ENCODE data around the gene FREM2. TPM values are rescaled to one million over a fixed set of nuclear protein-coding genes. Genes with fewer than 3 reads are reported as not detected.

The FREM2 gene
- total and polyA plus RNA-seq, 2 of the 13 experiments (the other 11 are each of a cell fraction or from before 2014, with no cell fraction given): not detected

GRCh38 chr13:38850868-38851626 lies 164.2 kb downstream of the FREM2 start:
- Histone ChIP-seq H3K27ac (ENCODE audit: extremely low read length, insufficient read depth, low read length) (no peak overlapping the region), H3K27me3 (ENCODE audit: control insufficient read depth in 1 of 2, insufficient read depth in 2 of 2, low read length in 2 of 2) (no peaks in the 10 kb centered on the region), H3K9ac (ENCODE audit: insufficient read depth, low read depth, low read length) (no peak overlapping the region), H3K36me3 (replicated peaks in 1 of 2; ENCODE audit: control insufficient read depth in 1 of 2, insufficient read depth in 2 of 2, low read length in 2 of 2) (no peaks in the 10 kb centered on the region), H3K4me1 (ENCODE audit: insufficient read depth, low read length) (no peaks in the 10 kb centered on the region), H3K4me3 (replicated peaks in 1 of 3; ENCODE audit: insufficient read depth in 1 of 3, low read depth in 2 of 3, low read length in 3 of 3) (no peak overlapping the region), H3K4me2 (ENCODE audit: low read depth, low read length) (no peak overlapping the region), H3K79me2 (ENCODE audit: insufficient read depth, low read length) (no peaks in the 10 kb centered on the region), H3K9me3 (ENCODE audit: low read length) (no peaks in the 10 kb centered on the region), H2AFZ (ENCODE audit: low read length) (no peak overlapping the region), H4K20me1 (ENCODE audit: insufficient read depth, low read length) (no peaks in the 10 kb centered on the region)
- DNase-seq (ENCODE audit: low spot score): no peak
- intact Hi-C loops (cut with micrococcal nuclease; ENCODE audit: unreplicated experiment) (no loop called here), in situ Hi-C loops (cut with HindIII; ENCODE audit: extremely low pct_ligation_motif_present, low pct_unique_long_range_greater_than_20kb) (no loop called here)
- no TSS peak for BruUV-seq (replicated peaks)
- POLR2A ChIA-PET: no interaction called here
- no peak for ATAC-seq
- FAIRE-seq: no peak
- WGBS (ENCODE audit: low lambda C conversion rate): 35% methylated on average over 5 of the region's 5 CpGs
- CTCF ChIA-PET (ENCODE audit: low intra/inter-chr PET ratio, low total read pairs): no interaction called here
- TF ChIP-seq XRCC5 (optimal IDR thresholded peaks at IDR 0.05; ENCODE audit: low read length) (no peak), KLF6 (CRISPR knock-in tag; IDR thresholded peaks at IDR 0.05) (no peak), NKX3-1 (CRISPR knock-in tag; IDR thresholded peaks at IDR 0.05) (no peak), MATR3 (CRISPR knock-in tag; IDR thresholded peaks at IDR 0.05) (no peak), ZNF180 (CRISPR knock-in tag; IDR thresholded peaks at IDR 0.05; ENCODE audit: borderline replicate concordance, low read depth) (no peak), ZNF230 (CRISPR knock-in tag; IDR thresholded peaks at IDR 0.05) (no peak), ZNF503 (CRISPR knock-in tag; IDR thresholded peaks at IDR 0.05) (no peak), ZNF562 (CRISPR knock-in tag; IDR thresholded peaks at IDR 0.05; ENCODE audit: borderline replicate concordance) (no peak), GTF2F1 (IDR thresholded peaks at IDR 0.05; ENCODE audit: low read length) (no peak), ZNF530 (CRISPR knock-in tag; IDR thresholded peaks at IDR 0.05; ENCODE audit: low read depth) (no peak), UBTF (CRISPR knock-in tag; IDR thresholded peaks at IDR 0.05) (no peak), ZNF749 (CRISPR knock-in tag; IDR thresholded peaks at IDR 0.05; ENCODE audit: borderline replicate concordance) (no peak), JUN (CRISPR knock-in tag; IDR thresholded peaks at IDR 0.05) (no peak), SNAPC2 (CRISPR knock-in tag; IDR thresholded peaks at IDR 0.05) (no peak), IRF1 (CRISPR knock-in tag; IDR thresholded peaks at IDR 0.05; ENCODE audit: low read depth) (no peak), FOXP4 (CRISPR knock-in tag; IDR thresholded peaks at IDR 0.05) (no peak), ZMYM3 (CRISPR knock-in tag; IDR thresholded peaks at IDR 0.05) (no peak), TEAD3 (CRISPR knock-in tag; optimal IDR thresholded peaks at IDR 0.05; ENCODE audit: borderline replicate concordance) (no peak)
